ENCODE measurements around the gene MTMR1. TPM values are rescaled to one million over a fixed set of nuclear protein-coding genes. Genes with fewer than 3 reads are reported as not detected.
A peak's percentile ranks its signal among the peaks of the same experiment; 100 is the strongest.

The MTMR1 gene
- total RNA-seq, 1 donor from 2014 or later = 52.6 TPM

- H3K27ac Mint-ChIP-seq = no peak overlapping the region
- TF ChIP-seq CTCF (IDR thresholded peaks at IDR 0.05) = no peak
- H3K9me3 Mint-ChIP-seq = no peaks in the 10 kb centered on the region
- H3K27me3 Mint-ChIP-seq = no peaks in the 10 kb centered on the region
- ATAC-seq (ENCODE audit: low read depth) = no peak
- CTCF ChIA-PET = interaction anchor here (4.3 kb wide), 1 partner anchor 312 kb away, joined by 83 read pairs; no protein-coding TSS in a partner anchor
- no peak for DNase-seq
- H3K36me3 Mint-ChIP-seq (ENCODE audit: low read depth) = peaks cover 11% of the 10 kb centered on the region
- POLR2A ChIA-PET = no interaction called here
- no peaks in the 10 kb centered on the region for H3K4me1 Mint-ChIP-seq
- H3K4me3 Mint-ChIP-seq = no peak overlapping the region
- intact Hi-C loops (cut with micrococcal nuclease) = loop anchor here (5.0 kb wide), 1 partner anchor 912 kb away; no protein-coding TSS in a partner anchor
These were observed 77.4 kb downstream of the MTMR1 start for GRCh38 chrX:150770623-150771022.

GRCh38 chrX:150771116-150771515, 77.9 kb downstream of the MTMR1 start:
- ATAC-seq (ENCODE audit: low read depth) = no peak
- no peaks in the 10 kb centered on the region for H3K4me1 Mint-ChIP-seq
- no peak overlapping the region for H3K4me3 Mint-ChIP-seq
- TF ChIP-seq CTCF (IDR thresholded peaks at IDR 0.05) = no peak
- POLR2A ChIA-PET = no interaction called here
- no peaks in the 10 kb centered on the region for H3K27me3 Mint-ChIP-seq
- H3K9me3 Mint-ChIP-seq = no peaks in the 10 kb centered on the region
- DNase-seq = no peak
- intact Hi-C loops (cut with micrococcal nuclease) = loop anchor here (5.0 kb wide), 1 partner anchor 911 kb away; no protein-coding TSS in a partner anchor
- CTCF ChIA-PET = interaction anchor here (1.0 to 4.3 kb wide), 2 partner anchors 10 to 311 kb away, joined by 4 to 83 read pairs; no protein-coding TSS in a partner anchor
- peaks cover 11% of the 10 kb centered on the region for H3K36me3 Mint-ChIP-seq (ENCODE audit: low read depth)
- no peak overlapping the region for H3K27ac Mint-ChIP-seq

- POLR2A ChIA-PET = no interaction called here
- CTCF ChIA-PET = interaction anchor here (0.6 to 4.3 kb wide), 5 partner anchors 10 to 310 kb away, joined by 3 to 83 read pairs (median 4); no protein-coding TSS in a partner anchor
- TF ChIP-seq CTCF (IDR thresholded peaks at IDR 0.05) = no peak
- no peaks in the 10 kb centered on the region for H3K4me1 Mint-ChIP-seq
- no peaks in the 10 kb centered on the region for H3K27me3 Mint-ChIP-seq
- intact Hi-C loops (cut with micrococcal nuclease) = loop anchor here (1.0 to 5.0 kb wide), 3 partner anchors 310 to 910 kb away; no protein-coding TSS in a partner anchor
- H3K27ac Mint-ChIP-seq = no peak overlapping the region
- DNase-seq = peak; percentile 60
- ATAC-seq (ENCODE audit: low read depth) = peak; percentile 66
- no peak overlapping the region for H3K4me3 Mint-ChIP-seq
- H3K36me3 Mint-ChIP-seq (ENCODE audit: low read depth) = peaks cover 16% of the 10 kb centered on the region
- H3K9me3 Mint-ChIP-seq = no peaks in the 10 kb centered on the region
These were observed 79.2 kb downstream of the MTMR1 start for GRCh38 chrX:150772150-150772970.

GRCh38 chrX:150773117-150773516, 79.9 kb downstream of the MTMR1 start:
- no peak overlapping the region for H3K27ac Mint-ChIP-seq
- no peaks in the 10 kb centered on the region for H3K4me1 Mint-ChIP-seq
- H3K9me3 Mint-ChIP-seq = no peaks in the 10 kb centered on the region
- H3K4me3 Mint-ChIP-seq = no peak overlapping the region
- ChIA-PET CTCF (interaction anchor here (1.1 to 4.3 kb wide), 2 partner anchors 306 to 309 kb away, joined by 3 to 83 read pairs; no protein-coding TSS in a partner anchor), POLR2A (no interaction called here)
- ATAC-seq (ENCODE audit: low read depth) (no peak), DNase-seq (no peak)
- intact Hi-C loops (cut with micrococcal nuclease) = loop anchor here (5.0 kb wide), 1 partner anchor 909 kb away; no protein-coding TSS in a partner anchor
- H3K36me3 Mint-ChIP-seq (ENCODE audit: low read depth) = peaks cover 16% of the 10 kb centered on the region
- TF ChIP-seq CTCF (IDR thresholded peaks at IDR 0.05) = no peak
- no peaks in the 10 kb centered on the region for H3K27me3 Mint-ChIP-seq

- CTCF ChIA-PET = interaction anchor here (4.3 kb wide), 1 partner anchor 309 kb away, joined by 83 read pairs; no protein-coding TSS in a partner anchor
- intact Hi-C loops (cut with micrococcal nuclease) = loop anchor here (5.0 kb wide), 1 partner anchor 909 kb away; no protein-coding TSS in a partner anchor
These were observed 80.4 kb downstream of the MTMR1 start for GRCh38 chrX:150773634-150774033.

More at GRCh38 chrX:150773634-150774033, 80.4 kb downstream of the MTMR1 start:
- H3K9me3 Mint-ChIP-seq = no peaks in the 10 kb centered on the region
- no peaks in the 10 kb centered on the region for H3K27me3 Mint-ChIP-seq
- no peaks in the 10 kb centered on the region for H3K4me1 Mint-ChIP-seq
- H3K4me3 Mint-ChIP-seq = no peak overlapping the region
- no peak for DNase-seq
- peaks cover 16% of the 10 kb centered on the region for H3K36me3 Mint-ChIP-seq (ENCODE audit: low read depth)
- no peak for ATAC-seq (ENCODE audit: low read depth)
- TF ChIP-seq CTCF (IDR thresholded peaks at IDR 0.05) = no peak
- no peak overlapping the region for H3K27ac Mint-ChIP-seq
- POLR2A ChIA-PET = no interaction called here

Measured in activated B cell treated with CpG ODN at 0.5 μM for 24 hours (primary cell).